ENCODE measurements around the gene VWC2L.
A peak's percentile ranks its signal among the peaks of the same experiment; 100 is the strongest.

DNA sequence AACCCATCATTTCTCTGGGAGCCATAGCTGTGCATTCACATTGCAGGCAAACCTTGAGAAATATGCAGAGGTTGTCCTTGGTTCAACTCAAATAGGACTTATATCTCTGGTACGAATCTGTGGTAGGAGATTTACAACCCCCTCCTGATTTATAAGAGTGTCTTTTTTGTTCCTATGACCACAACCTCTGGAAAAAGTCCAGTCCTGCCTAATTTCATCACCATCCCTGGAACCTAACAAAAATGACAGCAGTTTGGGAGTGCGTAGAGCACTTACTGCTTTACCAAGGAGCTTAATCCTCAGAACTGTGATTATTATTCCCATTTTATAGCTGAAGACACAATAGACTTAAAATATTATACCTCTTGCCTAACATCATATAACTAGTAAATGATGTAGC lies 66.5 kb downstream of the VWC2L start:
- TF ChIP-seq, protein P1, sequence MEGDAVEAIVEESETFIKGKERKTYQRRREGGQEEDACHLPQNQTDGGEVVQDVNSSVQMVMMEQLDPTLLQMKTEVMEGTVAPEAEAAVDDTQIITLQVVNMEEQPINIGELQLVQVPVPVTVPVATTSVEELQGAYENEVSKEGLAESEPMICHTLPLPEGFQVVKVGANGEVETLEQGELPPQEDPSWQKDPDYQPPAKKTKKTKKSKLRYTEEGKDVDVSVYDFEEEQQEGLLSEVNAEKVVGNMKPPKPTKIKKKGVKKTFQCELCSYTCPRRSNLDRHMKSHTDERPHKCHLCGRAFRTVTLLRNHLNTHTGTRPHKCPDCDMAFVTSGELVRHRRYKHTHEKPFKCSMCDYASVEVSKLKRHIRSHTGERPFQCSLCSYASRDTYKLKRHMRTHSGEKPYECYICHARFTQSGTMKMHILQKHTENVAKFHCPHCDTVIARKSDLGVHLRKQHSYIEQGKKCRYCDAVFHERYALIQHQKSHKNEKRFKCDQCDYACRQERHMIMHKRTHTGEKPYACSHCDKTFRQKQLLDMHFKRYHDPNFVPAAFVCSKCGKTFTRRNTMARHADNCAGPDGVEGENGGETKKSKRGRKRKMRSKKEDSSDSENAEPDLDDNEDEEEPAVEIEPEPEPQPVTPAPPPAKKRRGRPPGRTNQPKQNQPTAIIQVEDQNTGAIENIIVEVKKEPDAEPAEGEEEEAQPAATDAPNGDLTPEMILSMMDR (IDR thresholded peaks at IDR 0.05), result no peak
- TF ChIP-seq POLR2A (IDR thresholded peaks at IDR 0.05) (no peak), POLR2AphosphoS5 (IDR thresholded peaks at IDR 0.05) (peak in 3 of 4 donors; percentile 38 to 72 (median 54))

All from sigmoid colon (tissue), 4 donors.